ENCODE results near the gene CYTL1. TPM values are rescaled to one million over a fixed set of nuclear protein-coding genes. Genes with fewer than 3 reads are reported as not detected.
"Not testable (repeated sequence)": the region's sequence is repeated elsewhere in the genome, so short reads cannot be mapped to it uniquely, and the experiment has no call there.

CYTL1 gene
- total RNA-seq, 1 donor from 2014 or later, result not detected

DNA sequence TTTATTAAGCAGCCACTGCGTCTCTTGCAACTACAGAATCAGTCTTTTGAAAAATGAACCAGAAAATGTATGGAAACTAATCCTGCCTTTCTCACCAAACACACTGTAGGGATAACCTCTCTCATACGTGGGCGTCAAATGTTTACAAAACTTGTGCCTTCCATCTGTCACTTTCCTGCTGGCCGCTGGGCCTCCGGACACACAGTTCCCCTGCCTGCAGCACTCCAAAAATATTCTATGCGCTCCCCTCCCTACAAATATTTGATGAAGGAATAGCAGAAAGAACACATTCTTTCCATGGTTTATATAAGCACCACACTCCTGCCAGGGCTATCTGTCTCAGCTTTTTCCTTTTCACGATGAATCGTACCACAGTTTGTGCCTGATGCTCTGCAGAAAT, 14.9 kb upstream of the CYTL1 start:
- intact Hi-C loops (cut with micrococcal nuclease), result no loop called here

DNA sequence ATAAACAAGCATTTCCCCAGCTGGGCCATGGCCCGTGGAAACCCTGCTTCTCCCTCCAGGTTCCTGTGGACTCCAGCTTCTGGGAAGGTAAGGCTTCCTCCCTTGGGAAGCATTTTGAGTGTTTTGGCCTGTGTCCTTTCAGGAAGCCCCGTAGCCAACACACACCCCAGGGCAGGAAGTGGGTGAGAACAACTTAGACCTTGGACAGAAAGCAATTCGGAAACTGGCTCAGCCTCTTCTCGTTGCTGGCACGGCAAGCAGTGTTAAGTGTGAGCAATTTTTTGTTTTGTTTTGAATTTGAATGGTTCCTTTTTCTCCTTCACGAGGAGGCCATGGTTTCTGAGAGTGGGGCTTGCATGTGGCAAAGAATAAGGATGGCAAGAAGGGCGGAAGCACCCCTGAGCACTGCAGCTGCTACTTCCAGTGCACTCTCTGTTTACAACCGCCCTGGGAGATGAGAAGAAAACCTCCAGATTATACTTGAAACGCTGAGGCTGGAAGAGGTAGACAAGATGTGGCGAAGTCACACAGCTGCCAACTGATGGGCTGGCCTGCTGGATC, 14.1 kb upstream of the CYTL1 start:
- intact Hi-C loops (cut with micrococcal nuclease), result no loop called here

DNA sequence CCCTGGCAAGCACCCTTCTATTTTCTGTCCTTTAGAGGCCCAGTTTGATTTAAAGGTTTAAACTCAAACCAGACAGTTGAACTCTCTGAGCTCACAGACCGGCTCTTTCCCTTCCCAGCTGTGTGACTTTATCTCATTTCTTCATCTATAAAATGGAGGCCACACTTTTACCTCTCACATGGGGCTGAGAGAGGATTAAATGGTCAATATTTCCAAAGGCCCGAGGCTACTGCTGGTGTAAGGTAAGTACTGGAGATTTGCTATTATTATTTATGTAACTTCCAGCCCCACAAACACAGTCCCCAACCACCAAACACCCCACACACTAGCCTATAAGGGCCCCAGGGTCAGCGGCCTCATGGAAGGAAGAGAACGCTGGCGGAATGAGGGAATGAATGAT, 13.6 kb upstream of the CYTL1 start:
- intact Hi-C loops (cut with micrococcal nuclease), result no loop called here

DNA sequence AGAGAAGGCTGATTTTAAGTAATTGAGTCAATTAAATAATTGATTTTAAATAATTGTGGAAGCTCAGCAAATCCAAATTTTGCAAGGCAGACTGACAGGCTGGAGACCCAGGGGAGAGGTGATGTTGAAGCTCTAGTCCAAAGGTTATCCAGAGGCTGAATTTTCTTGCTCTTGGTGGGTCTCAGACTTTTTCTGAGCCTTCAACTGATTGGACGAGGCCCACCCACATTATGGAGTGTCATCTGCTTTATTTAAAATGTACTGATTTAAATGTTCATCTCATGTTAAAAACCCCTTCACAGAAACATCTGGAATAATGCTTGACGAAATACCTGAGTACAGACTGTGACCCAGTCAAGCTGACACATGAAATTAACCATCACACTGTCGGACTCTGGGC, 11.7 kb upstream of the CYTL1 start:
- intact Hi-C loops (cut with micrococcal nuclease), result no loop called here

DNA sequence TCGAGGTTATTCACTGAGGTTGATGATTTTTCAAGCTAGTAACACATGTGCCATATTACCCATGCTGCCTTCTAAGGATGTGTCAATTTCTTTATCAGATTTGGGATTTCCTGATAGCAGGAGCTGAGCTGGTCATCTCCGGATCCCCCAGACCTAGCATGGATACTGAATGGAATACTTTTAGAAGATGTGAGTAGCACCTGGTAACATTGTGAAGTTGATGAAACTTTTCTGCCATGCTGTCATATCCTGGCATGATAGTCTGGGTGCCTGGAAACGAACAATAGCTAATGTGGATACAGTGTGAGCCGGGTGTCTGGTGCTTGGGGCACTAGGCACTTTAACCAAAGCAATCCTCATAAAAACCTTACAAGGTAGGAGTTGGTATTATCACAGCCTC, 11.0 kb upstream of the CYTL1 start:
- intact Hi-C loops (cut with micrococcal nuclease), result no loop called here

DNA sequence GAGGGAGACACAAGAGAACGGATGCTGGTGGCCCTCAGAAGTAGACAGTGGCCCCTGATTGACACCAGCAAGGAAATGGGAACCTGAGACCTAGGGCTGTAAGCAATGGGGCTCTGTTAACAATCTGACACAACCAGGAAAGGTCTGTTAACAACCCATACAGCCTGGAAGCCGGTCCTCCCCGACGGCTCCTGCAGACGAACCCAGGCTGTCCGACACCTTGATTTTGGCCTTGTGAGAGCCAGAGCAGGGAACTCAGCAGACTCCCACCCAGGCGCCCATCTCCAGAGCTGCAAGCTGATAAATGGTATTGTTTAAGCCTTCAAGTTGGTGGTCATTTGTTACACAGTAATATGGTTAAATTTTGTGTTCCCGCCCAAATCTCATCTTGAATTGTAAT, 10.2 kb upstream of the CYTL1 start:
- intact Hi-C loops (cut with micrococcal nuclease), result no loop called here

DNA sequence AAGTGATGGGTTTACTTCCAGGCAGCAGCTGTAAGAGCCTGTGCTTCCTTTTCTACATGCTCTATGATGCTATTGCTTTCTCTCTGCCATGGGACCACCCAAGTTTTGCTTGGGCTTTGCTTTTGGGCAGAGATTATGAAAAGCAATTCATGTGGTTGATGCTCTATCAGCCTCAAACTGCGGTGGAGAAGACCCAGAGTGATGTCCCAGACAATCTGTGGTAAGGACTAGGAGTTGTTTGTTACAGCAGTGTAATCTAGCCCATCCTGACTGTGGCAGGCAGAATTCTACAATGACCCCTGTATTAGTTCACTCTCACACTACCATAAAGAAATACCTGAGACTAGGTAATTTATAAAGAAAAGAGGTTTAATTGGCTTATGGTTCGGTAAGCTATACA, 9.2 kb upstream of the CYTL1 start:
- intact Hi-C loops (cut with micrococcal nuclease), result no loop called here

DNA sequence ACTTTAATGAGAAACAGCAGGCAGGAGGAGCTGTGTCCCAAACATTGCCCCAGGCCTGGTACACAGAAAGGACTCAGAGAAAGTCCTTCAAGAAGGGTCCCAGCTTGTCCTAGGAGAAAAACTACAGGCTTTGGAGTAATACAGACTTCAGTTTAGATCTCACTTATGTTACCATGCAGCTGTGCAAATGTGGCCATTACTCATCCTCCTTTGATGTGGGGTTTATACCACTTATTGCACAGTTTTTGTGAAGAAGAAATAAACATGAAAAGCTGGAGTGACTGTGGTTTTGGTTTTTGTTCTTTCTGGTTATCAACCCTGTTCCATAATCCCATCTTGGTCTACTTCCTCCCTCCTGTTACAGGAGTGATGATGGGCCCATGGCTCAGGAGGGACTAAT, 8.1 kb upstream of the CYTL1 start:
- intact Hi-C loops (cut with micrococcal nuclease), result no loop called here

DNA sequence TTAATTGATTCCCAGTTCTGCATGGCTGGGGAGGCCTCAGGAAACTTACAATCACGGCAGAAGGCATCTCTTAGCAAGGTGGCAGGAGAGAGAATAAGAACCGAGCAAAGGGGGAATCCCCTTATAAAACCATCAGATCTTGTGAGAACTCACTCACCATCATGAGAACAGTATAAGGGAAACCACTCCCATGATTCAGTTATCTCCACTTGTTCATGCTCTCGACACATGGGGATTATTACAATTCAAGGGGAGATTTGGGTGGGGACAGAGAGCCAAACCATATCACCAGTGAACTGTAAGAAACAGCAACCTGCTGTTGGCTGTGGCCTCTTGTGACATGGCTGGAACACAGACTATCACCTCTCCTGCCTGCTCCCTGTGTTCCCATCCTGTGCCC, 7.1 kb upstream of the CYTL1 start:
- intact Hi-C loops (cut with micrococcal nuclease), result no loop called here

DNA sequence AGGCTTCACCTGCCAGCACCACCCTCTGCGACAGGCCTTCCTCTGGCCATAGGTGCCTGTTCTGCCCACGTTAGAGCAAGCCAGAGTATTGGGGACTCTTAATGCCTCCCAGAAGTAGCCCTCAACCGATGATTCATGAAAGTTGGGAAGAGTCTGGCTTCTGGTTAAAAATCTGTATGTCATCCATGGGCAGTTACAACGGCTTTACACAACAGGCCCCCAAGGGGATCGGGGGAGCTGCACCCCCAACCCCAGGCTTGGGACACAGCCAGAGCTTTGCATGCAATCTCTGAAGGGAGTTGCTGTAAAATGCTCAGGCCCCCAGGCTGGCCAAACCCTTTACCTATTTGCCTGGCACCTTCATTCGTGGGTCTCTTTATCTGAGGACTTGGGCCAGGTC, 5.4 kb upstream of the CYTL1 start:
- intact Hi-C loops (cut with micrococcal nuclease), result no loop called here

DNA sequence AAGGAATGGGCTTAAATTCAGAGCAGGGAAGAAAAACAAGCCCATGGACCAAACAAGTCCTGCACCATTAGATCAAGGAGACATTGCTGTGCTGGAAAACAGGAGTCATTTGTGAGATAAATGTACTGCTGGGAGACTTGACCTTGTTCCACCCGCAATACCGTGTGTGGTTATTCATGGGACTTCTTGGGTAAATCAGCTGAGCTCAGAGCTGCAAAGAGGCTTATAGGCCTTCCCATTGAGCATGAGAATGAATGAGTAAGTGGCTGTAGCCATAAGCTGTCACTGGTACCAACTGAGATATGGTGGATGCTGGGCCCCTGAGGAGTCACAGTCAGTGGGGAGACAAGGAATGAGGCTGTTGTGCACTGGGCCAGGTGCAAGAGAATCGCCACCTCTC, 2.3 kb upstream of the CYTL1 start:
- intact Hi-C loops (cut with micrococcal nuclease), result no loop called here

DNA sequence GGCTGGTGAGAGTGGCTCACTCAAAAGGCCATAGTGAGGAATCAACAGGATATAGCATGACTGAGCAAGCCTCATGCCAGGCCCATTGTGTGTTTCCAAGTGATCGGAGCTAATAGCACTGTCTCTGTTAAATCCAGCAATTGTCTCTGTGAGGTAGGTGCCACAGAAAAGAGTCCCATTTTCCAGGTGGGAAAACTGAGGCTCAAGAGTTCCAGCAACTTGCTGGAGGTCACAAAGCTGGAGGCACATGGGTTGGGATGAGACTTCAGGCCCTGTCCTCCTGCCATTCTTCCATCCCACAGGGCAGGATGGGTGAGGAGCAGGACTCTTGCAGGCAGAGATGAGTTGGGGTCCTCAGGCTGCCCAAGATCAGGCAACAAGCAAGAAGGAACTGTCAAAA, 1.1 kb upstream of the CYTL1 start:
- intact Hi-C loops (cut with micrococcal nuclease), result no loop called here

DNA sequence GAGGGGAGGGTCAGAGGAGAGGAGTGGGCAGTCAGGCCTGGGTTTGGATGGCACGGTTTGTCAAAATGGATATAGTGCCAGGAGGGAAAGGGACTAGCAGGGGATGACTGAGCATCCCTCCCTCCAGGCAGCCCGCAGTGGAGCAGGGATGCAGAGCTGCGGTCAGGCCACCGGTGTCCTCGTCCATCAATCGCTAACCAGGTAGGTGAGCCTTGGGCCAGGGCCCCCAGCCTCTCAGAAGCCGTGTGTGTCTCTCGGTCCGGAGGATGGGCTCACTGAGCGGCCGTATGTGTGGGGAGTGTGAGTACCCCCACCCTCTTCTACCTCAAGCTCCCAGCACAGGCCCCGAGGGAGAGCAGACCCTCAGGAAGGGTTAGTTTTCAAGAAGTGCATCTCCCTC, 538 bp upstream of the CYTL1 start:
- intact Hi-C loops (cut with micrococcal nuclease), result no loop called here

DNA sequence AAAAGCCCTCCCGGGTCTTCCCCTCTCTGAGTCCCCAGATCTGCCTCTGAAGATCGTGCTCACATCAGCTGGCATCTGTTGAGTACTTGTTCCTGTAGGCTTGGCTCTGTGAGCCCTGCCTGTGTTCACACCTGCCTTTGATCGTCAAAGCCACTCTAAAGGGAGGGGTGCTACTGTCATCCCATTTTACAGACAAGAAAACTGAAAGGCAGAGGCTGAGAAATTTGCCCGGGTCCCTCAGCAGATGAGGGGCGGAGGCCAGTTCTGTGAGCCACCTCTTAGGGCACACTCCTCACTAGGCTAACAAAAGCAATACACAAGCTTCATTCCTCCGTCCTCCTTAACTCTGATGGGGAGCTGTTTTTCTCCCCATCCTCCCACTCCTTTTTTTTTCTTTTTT, 655 bp downstream of the CYTL1 start:
- intact Hi-C loops (cut with micrococcal nuclease), result no loop called here

DNA sequence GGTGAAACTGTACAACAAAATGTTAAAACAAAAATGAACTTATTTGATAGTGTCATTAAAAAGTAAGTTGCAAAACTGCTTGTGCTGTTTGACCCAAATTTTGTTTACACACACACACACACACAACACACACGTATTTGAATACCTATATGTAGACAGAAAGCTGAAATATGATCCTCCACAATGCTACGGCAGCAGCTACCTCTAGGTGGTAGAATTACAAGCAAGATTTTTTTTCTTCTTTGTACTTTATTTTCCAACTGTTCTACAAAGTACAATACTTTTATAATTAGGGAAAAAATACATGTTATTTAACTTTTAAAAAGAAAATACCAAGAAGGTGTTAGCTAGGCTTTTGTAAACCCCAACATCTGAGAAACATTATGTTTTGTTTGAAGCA, 1.2 kb downstream of the CYTL1 start:
- intact Hi-C loops (cut with micrococcal nuclease), result no loop called here

DNA sequence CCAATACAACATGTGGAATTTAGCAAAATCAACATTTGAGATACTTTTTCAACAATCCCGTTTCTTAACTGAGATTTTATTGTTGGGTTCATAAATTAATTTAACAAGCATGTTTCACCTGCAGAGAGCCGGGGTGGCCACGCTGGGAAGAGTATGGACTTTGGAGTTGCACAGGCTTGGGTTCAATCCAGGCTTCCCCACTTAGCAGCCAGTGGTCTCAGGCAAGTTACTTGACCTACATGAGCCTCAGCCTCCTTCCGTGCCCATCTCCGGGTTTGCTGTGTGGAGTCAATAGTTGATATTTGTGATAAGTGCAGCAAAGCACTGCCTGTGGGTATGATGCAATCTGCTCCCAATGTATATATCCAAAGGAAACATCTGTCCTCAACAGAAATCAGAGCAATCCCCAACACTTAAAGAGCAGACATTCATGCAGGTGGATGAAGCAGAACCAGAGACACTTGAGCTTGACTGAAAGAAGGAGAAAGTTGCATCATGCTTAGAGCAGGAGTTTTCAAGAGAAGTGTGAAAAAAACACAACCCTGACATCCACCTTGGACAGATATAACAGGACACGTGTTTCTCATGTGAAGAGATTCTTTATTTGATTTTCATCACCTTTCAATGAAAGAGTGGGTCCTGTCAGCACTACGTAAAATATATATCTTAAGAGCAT, 5.1 kb downstream of the CYTL1 start:
- intact Hi-C loops (cut with micrococcal nuclease), result no loop called here

DNA sequence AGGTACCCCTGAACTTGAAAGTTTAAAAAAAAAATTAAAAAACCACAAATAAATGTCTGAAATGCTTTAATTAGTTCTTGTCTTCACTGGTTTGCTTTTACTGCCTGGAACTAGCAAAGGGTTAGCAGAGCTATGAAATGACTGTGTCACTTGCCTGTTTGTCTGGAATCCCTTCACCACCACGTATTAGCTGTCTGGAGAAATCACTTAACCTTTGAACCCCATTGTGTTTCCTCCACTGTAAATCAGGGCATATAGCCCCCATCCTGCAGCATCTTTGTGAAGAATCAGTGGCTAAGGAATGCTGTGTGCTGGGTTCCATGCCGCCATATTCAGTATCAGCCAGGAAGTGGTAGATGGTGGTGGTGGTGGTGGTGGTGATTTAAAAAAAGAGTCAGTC, 6.3 kb downstream of the CYTL1 start:
- intact Hi-C loops (cut with micrococcal nuclease), result no loop called here

DNA sequence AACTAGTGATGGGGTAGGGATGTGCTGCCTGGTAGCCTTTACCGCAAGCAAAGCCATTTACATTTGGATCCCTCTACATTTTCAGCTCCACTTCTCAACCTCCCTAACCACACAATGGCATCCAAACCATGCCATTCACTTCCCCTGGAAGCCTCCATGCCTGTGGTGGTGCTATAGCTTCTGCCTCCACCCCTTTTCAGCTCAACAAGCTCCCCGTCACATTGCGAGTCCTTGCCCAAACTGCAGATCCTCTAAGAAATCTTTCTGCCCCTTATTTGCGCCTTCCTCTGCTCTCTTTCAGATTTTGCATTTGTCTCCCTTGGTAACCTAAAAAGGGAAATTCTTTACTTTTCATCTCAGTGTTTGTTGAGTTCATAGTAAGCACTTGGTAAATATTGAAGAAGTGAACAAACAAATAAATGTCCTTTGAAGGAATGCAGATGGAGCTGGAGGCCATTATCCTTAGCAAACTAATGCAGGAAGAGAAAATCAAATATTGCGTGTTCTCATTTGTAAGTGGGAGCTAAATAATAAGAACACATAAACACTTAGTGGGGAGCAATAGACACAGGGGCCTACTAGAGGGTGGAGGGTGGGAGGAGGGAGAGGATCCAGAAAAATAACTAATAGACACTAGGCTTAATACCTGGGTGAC, 6.9 kb downstream of the CYTL1 start:
- intact Hi-C loops (cut with micrococcal nuclease), result no loop called here

DNA sequence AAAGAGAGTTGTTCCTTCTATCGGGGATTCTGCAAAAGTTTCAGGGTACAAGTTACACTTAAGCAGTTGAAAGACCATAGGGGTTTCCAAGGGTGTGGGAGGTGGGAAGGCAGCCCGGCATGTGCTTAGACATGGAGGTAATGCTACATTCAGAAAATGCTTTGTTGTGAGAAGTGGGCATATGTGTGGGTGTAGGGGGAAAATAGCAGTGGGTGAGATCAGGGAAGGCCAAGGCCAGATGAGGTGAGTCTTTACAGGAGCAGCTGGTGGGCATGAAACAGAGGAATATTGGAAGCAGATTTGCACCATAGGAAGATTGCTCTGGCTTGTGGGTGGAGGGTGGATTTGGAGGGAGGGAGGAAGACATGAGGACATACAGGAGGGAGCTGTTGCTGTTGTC, 8.3 kb downstream of the CYTL1 start:
- intact Hi-C loops (cut with micrococcal nuclease), result no loop called here

DNA sequence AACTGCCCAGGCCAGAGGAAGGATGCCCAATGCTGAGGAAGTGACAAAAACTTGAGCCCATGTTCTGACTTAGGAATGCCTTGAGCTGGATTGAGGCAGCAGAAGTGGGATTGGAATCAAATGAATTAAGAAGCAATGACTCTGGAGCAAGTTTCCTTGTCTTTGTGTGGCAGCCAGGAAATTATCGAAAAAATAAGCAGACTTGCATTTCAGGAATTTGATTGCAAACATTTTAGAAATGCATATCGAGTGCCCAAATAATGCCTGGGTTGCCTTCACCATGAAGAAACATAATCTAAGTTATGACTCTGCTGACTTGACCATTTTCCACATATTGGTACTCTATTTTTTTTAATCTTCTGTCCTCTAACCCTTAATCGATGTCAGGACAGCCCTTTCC, 9.5 kb downstream of the CYTL1 start:
- intact Hi-C loops (cut with micrococcal nuclease), result no loop called here

DNA sequence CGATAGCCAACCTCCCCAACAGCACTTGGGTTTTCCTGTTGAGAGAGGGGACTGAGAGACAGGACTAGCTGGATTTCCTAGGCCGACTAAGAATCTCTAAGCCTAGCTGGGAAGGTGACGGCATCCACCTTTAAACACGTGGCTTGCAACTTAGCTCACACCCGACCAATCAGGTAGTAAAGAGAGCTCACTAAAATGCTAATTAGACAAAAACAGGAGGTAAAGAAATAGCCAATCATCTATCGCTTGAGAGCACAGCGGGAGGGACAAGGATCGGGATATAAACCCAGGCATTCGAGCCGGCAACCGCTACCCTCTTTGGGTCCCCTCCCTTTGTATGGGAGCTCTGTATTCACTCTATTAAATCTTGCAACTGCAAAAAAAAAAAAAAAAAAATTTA, 12.3 kb downstream of the CYTL1 start:
- intact Hi-C loops (cut with micrococcal nuclease), result not testable (repeated sequence)

DNA sequence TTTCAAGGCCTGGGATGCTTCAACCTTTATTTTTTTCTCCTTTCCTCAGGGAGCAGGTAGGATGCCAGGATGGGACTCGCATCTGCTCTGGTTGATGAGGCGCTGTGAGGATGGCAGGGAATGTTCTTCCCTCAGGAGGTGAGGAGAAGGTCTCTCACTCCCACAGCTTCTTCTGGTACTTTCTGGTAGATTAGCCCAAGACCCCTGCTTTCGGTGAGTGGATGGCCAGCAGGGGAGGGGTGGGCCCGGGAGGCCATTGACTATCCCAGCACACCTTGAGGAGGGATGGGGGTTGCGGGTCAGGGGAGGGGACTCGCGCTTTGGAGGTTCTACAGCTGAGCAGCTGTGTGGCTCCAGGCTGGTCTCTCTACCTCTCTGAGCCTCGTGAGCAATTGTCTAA, 14.8 kb downstream of the CYTL1 start:
- intact Hi-C loops (cut with micrococcal nuclease), result no loop called here

DNA sequence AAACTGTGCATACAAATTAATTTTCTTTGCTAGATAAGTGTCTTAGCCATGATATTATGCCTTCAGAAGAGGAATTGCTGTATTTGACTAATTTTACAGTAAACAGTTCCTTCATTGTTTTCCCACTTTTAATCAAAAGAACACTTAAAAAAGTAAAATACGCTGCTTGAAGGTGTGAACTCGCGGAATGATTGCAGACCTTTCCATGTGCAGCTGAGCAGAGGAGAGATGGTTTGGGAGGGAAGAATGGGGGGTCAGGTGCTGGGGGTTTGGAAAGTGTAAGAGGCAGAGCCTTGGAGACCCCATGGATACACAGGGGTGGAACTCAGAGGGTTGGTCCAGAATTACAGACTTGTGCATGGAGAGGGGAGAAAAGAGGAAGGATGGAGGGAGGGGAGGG, 15.3 kb downstream of the CYTL1 start:
- intact Hi-C loops (cut with micrococcal nuclease), result no loop called here

All from T-helper 1 cell treated with Interleukin-12 subunit alpha and Interleukin-12 subunit beta and Interleukin-4 antibody, amounts not matched to agents 30 ng/mL and 1 ng/mL, for 36 hours (primary cell).